ENCODE results near the gene HOXD1. TPM values are rescaled to one million over a fixed set of nuclear protein-coding genes. Genes with fewer than 3 reads are reported as not detected.

HOXD1 gene
- total RNA-seq, 1 experiment from 2014 or later: not detected

- no peak for TF ChIP-seq CTCF (conservative IDR thresholded peaks at IDR 0.05)
- no peak overlapping the region for H3K56ac ChIP-seq (ENCODE audit: insufficient read length, low read depth, low read length)
Observed at GRCh38 chr2:176192351-176192750, 3.9 kb downstream of the HOXD1 start.

More at GRCh38 chr2:176192351-176192750, 3.9 kb downstream of the HOXD1 start:
- no peak overlapping the region for H2AFZ ChIP-seq (ENCODE audit: low read length)
- no peaks in the 10 kb centered on the region for H3K9me3 ChIP-seq (ENCODE audit: control insufficient read depth, low read depth, low read length)
- no peaks in the 10 kb centered on the region for H3K79me2 ChIP-seq (ENCODE audit: insufficient read depth, low read length)
- peaks cover 96% of the 10 kb centered on the region for H3K27me3 Mint-ChIP-seq (ENCODE audit: low read depth)
- H3K27ac ChIP-seq (ENCODE audit: insufficient read length, low read depth, low read length): no peak overlapping the region
- H3K23me2 ChIP-seq (ENCODE audit: insufficient read length, low read depth, low read length, poor library complexity, severe bottlenecking): peaks cover 2% of the 10 kb centered on the region
- no peak overlapping the region for H3T11ph ChIP-seq (ENCODE audit: low read length)
- H3K9ac ChIP-seq (ENCODE audit: extremely low read depth, insufficient read length, low read length): no peak overlapping the region
- H3K4me2 ChIP-seq (ENCODE audit: insufficient read depth, insufficient read length, low read length): no peak overlapping the region
- no peaks in the 10 kb centered on the region; the same call in none of the 2 replicates for H3K4me1 ChIP-seq (ENCODE audit: insufficient read depth, low read length)
- H3K4ac ChIP-seq (ENCODE audit: low read depth, low read length): no peak overlapping the region
- H3K27ac Mint-ChIP-seq: no peak overlapping the region
- H4K8ac ChIP-seq (replicated peaks; ENCODE audit: insufficient read length, low read depth, low read length): no peak overlapping the region
- peaks cover 20 to 34% of the 10 kb centered on the region in 2 experiments for H3K4me1 Mint-ChIP-seq
- peaks cover 62% of the 10 kb centered on the region for H3K27me3 ChIP-seq (ENCODE audit: insufficient read depth, low read length)
- H3K4me3 Mint-ChIP-seq: 0 out of 5 replicates have a peak overlapping the region, but pooled peaks of 1 of the 2 experiments have one; percentile 7
- no peak for DNase-seq
- H2BK20ac ChIP-seq (ENCODE audit: low read depth, low read length, poor library complexity, severe bottlenecking): no peak overlapping the region
- H2BK15ac ChIP-seq (ENCODE audit: low read depth, low read length): no peak overlapping the region
- H2BK120ac ChIP-seq (ENCODE audit: low read depth, low read length, poor library complexity, severe bottlenecking): no peak overlapping the region
- no peak overlapping the region for H3K18ac ChIP-seq (ENCODE audit: insufficient read length, low read depth, low read length)
- no peak overlapping the region for H3K14ac ChIP-seq (ENCODE audit: insufficient read depth, low read length)
- no peak overlapping the region for H4K91ac ChIP-seq (ENCODE audit: insufficient read length, low read depth, low read length)
- H2BK12ac ChIP-seq (ENCODE audit: insufficient read length, low read depth, low read length): no peak overlapping the region
- H3K9me3 Mint-ChIP-seq: peaks cover 0 to 2% of the 10 kb centered on the region in 2 experiments; a peak in 3 of 5 replicates
- no peak overlapping the region for H4K5ac ChIP-seq (ENCODE audit: insufficient read length, low read depth, low read length)
- no peak overlapping the region for H2AK5ac ChIP-seq (ENCODE audit: insufficient read length, low read length)
- no peaks in the 10 kb centered on the region for H3K36me3 Mint-ChIP-seq (ENCODE audit: insufficient read depth in 1 of 3, low read depth in 3 of 3)
- H4K20me1 ChIP-seq (ENCODE audit: control insufficient read depth, insufficient read depth, insufficient read length): no peaks in the 10 kb centered on the region
- WGBS (ENCODE audit: extremely low coverage, insufficient read length, low lambda C conversion rate): no CpG with 5 or more reads among the region's 1 CpG
- H3K79me1 ChIP-seq (ENCODE audit: insufficient read depth, low read depth, low read length, poor library complexity, severe bottlenecking): no peaks in the 10 kb centered on the region
- H3K23ac ChIP-seq (ENCODE audit: insufficient read length, low read depth, low read length): no peak overlapping the region
- no peak overlapping the region for H2BK5ac ChIP-seq (ENCODE audit: insufficient read length, low read length)
